HepG2 (cell line): ENCODE measurements around the gene WNK2. TPM values are rescaled to one million over a fixed set of nuclear protein-coding genes. Genes with fewer than 3 reads are reported as not detected.
"Not testable (repeated sequence)": the region's sequence is repeated elsewhere in the genome, so short reads cannot be mapped to it uniquely, and the experiment has no call there.

ENCODE experiments used
- ATAC-seq: fragments of 200-7000 bp; cut with Tn5 transposase; 3 replicates; pipeline ENCODE4 v1.9.1; 2020; ENCODE audit warnings: mild to moderate bottlenecking, moderate library complexity
- BruUV-seq: library from RNA; stranded (reverse); fragments of 400-500 nt; replicated peaks from 2 replicates; lab custom pipeline; 2021; lab: Mats Ljungman, UMichigan
- CTCF ChIA-PET: fragments of 300-600 bp; formaldehyde crosslinking; extraction: SDS; loops from one replicate; lab custom pipeline; 2021; ENCODE audit warnings: low total read pairs, inconsistent platforms, low intra/inter-chr PET ratio; lab: Yijun Ruan, JAX
- POLR2A ChIA-PET: fragments of 350-600 bp; sonication (Branson Sonifier 250); formaldehyde crosslinking; loops from one replicate; lab custom pipeline; 2020; ENCODE audit warnings: antibody characterized with exemption, inconsistent platforms; lab: Yijun Ruan, JAX
- DNase-seq: peaks from one replicate; pipeline ENCODE4 v3.0.0-alpha.2; 2015; ENCODE audit warnings: low spot score
- FAIRE-seq: peaks from 3 replicates; lab custom pipeline; 2011; peaks lifted over from hg19 to GRCh38; lab: Jason Lieb, UNC
- H2AFZ ChIP-seq: one replicate; pipeline ENCODE4 v1.6.1; 2011; ENCODE audit warnings: low read length, inconsistent platforms
- H3K27ac ChIP-seq: fragments of 300-600 bp; 3 replicates; pipeline ENCODE4 v1.8.0; 2011; ENCODE audit warnings: mixed run types, mild to moderate bottlenecking, mixed read lengths, low read length, inconsistent platforms; ENCODE audit not compliant: insufficient read depth; ENCODE audit errors: extremely low read length
- H3K27me3 ChIP-seq, 2 experiments: fragments of 200-600 bp in 1 of 2; 2 replicates in 1 of 2; 3 replicates in 1 of 2; pipeline versions ENCODE4 v1.6.0 to v1.8.0; 2011; ENCODE audit warnings: low read length in 2 of 2, mild to moderate bottlenecking in 2 of 2, moderate library complexity in 2 of 2, inconsistent platforms in 1 of 2; ENCODE audit not compliant: insufficient read depth in 2 of 2, control insufficient read depth in 1 of 2
- H3K36me3 ChIP-seq, 2 experiments: fragments of 200-600 bp in 1 of 2; replicated peaks in 1 of 2; 2 replicates in 1 of 2; 3 replicates in 1 of 2; pipeline versions ENCODE4 v1.5.1 to v1.8.0; 2011; ENCODE audit warnings: low read length in 2 of 2, inconsistent platforms in 1 of 2; ENCODE audit not compliant: insufficient read depth in 2 of 2, control insufficient read depth in 1 of 2
- H3K4me1 ChIP-seq: 2 replicates; pipeline ENCODE4 v1.5.1; 2012; ENCODE audit warnings: low read length, inconsistent platforms; ENCODE audit not compliant: insufficient read depth
- H3K4me2 ChIP-seq: 2 replicates; pipeline ENCODE4 v1.6.0; 2011; ENCODE audit warnings: low read depth, low read length, inconsistent platforms
- H3K4me3 ChIP-seq, 3 experiments: fragments of 200-600 bp in 1 of 3; sonication (generic), shearing (Covaris generic) in 1 of 3; replicated peaks in 1 of 3; 2 replicates each; pipeline ENCODE4 v1.5.1; 2011 to 2016; ENCODE audit warnings: low read length in 3 of 3, inconsistent platforms in 2 of 3, low read depth in 2 of 3, mild to moderate bottlenecking in 2 of 3, control low read depth in 1 of 3, mixed read lengths in 1 of 3; ENCODE audit not compliant: insufficient read depth in 1 of 3
- H3K79me2 ChIP-seq: one replicate; pipeline ENCODE4 v1.6.1; 2011; ENCODE audit warnings: low read length, inconsistent platforms; ENCODE audit not compliant: insufficient read depth
- H3K9ac ChIP-seq: 2 replicates; pipeline ENCODE4 v1.6.0; 2011; ENCODE audit warnings: mild to moderate bottlenecking, low read depth, low read length, inconsistent platforms; ENCODE audit not compliant: insufficient read depth
- H3K9me3 ChIP-seq: 2 replicates; pipeline ENCODE4 v1.5.1; 2012; ENCODE audit warnings: mild to moderate bottlenecking, low read length
- H4K20me1 ChIP-seq: 2 replicates; pipeline ENCODE4 v1.6.0; 2011; ENCODE audit warnings: inconsistent platforms, mild to moderate bottlenecking, low read length, moderate library complexity; ENCODE audit not compliant: insufficient read depth
- HNF4G ChIP-seq, 2 experiments: sonication (generic) in 1 of 2; formaldehyde crosslinking in 1 of 2; IDR thresholded peaks; 2 replicates each; pipeline versions ENCODE4 v1.4.0 to v1.6.1; 2011 to 2020; ENCODE audit warnings: borderline replicate concordance in 2 of 2, low read depth in 2 of 2, mild to moderate bottlenecking in 2 of 2, low read length in 1 of 2, missing genetic modification reagents in 1 of 2, moderate library complexity in 1 of 2
- ISX ChIP-seq: sonication (generic); formaldehyde crosslinking; conservative IDR thresholded peaks from 2 replicates; pipeline ENCODE4 v1.5.0; 2020; ENCODE audit warnings: missing genetic modification reagents
- NFYC ChIP-seq: IDR thresholded peaks from 2 replicates; pipeline ENCODE4 v1.6.1; 2016; ENCODE audit warnings: missing genetic modification reagents, missing compliant biosample characterization
- RBM22 ChIP-seq: fragments of 200-400 bp; formaldehyde crosslinking; optimal IDR thresholded peaks from 2 replicates; pipeline ENCODE3; 2017; ENCODE audit warnings: mild to moderate bottlenecking, low read length, moderate library complexity
- SMAD1 ChIP-seq: sonication (generic); formaldehyde crosslinking; IDR thresholded peaks from 2 replicates; pipeline ENCODE4 v1.4.0; 2020; ENCODE audit warnings: missing genetic modification reagents, low read depth, mild to moderate bottlenecking, borderline replicate concordance
- SPEN ChIP-seq: sonication (generic); formaldehyde crosslinking; IDR thresholded peaks from 2 replicates; pipeline ENCODE4 v1.5.1; 2020; ENCODE audit warnings: low read depth, mild to moderate bottlenecking, missing genetic modification reagents
- SRSF9 ChIP-seq: fragments of 200-400 bp; formaldehyde crosslinking; IDR thresholded peaks from 2 replicates; pipeline ENCODE4 v1.6.1; 2018; ENCODE audit warnings: borderline replicate concordance, mild to moderate bottlenecking, low read depth, low read length; ENCODE audit not compliant: insufficient read depth, poor library complexity, severe bottlenecking
- ZNF549 ChIP-seq: sonication (generic); formaldehyde crosslinking; IDR thresholded peaks from 2 replicates; pipeline ENCODE4 v1.5.0; 2020; ENCODE audit warnings: missing genetic modification reagents
- ZNF629 ChIP-seq: sonication (generic); formaldehyde crosslinking; conservative IDR thresholded peaks from 2 replicates; pipeline ENCODE4 v1.5.0; 2020; ENCODE audit warnings: missing genetic modification reagents
- WGBS: methylation state at CpG from one replicate; pipeline ENCODE4 v1.1.6; 2017; ENCODE audit warnings: low lambda C conversion rate; 5-methylcytosine and 5-hydroxymethylcytosine counted together
- in situ Hi-C: cut with HindIII; loops from 2 replicates; pipeline ENCODE4 v1.10.0; 2017; ENCODE audit warnings: low pct_unique_long_range_greater_than_20kb; ENCODE audit not compliant: extremely low pct_ligation_motif_present
- intact Hi-C: fragments of 100-400 bp; cut with micrococcal nuclease; formaldehyde crosslinking; loops from one replicate; pipeline ENCODE4 v1.10.0; 2022; ENCODE audit not compliant: unreplicated experiment
- polyA plus RNA-seq, 8 experiments: library from polyadenylated mRNA; depleted of rRNA in 3 of 8; stranded (reverse) in 7 of 8; unstranded in 1 of 8; fragments of >200 nt; fragmentation: Illumina TruSeq in 4 of 8; extraction: Trizol in 4 of 8; gene quantifications; 2 replicates each; pipeline versions ENCODE4 v1.2.1 to v1.2.3, GENCODE V29; 2011 to 2016; ENCODE audit warnings: low read depth in 4 of 8, missing spikeins in 1 of 8, mixed read lengths in 1 of 8; ENCODE audit not compliant: insufficient read depth in 1 of 8
- total RNA-seq, 5 experiments: library from RNA; depleted of rRNA; stranded (reverse); fragments of >200 nt; fragmentation: Illumina TruSeq; extraction: Trizol; gene quantifications; 2 replicates each; pipeline ENCODE4 v1.2.3, GENCODE V29; 2016; ENCODE audit warnings: low read depth in 1 of 5

WNK2 gene
- total and polyA plus RNA-seq, 2 of the 13 experiments (the other 11 are each of a cell fraction or from before 2014, with no cell fraction given), result 10.5 to 12.0 TPM

DNA sequence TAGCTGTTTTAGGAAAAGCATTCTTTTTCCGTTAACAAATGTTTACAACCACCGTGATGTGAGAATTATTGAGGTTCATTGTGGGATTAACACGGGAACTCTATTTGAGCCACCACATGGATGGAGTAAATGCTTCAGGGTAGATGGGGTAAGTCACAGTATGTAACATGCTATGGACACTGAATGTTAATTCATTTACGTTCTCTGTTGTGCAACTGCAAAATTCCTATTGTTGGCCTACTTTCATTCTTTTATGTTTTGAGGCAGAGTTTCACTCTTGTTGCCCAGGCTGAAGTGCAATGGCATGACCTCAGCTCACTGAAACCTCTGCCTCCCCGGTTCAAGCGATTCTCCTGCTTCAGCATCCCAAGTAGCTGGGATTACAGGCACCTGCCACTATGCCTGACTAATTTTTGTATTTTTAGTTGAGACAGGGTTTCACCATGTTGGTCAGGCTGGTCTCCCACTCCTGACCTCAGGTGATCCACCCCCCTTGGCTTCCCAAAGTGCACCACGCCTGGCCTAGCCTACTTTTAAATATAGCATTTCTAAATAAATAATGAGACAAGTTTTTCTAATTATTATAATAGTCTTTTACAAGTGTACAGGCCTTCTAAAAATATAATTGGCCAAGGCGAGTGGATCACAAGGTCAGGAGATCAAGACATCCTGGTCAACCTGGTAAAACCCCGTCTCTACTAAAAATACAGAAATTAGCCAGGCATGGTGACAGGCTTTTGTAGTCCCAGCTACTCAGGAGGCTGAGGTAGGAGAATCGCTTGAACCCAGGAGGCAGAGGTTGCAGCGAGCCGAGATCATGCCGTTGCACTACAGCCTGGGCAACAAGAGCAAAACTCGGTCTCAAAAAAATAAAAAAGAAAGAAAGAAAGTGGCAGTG lies 169.7 kb downstream of the WNK2 start:
- H3K36me3 ChIP-seq, H3K27ac ChIP-seq, H3K27me3 ChIP-seq, BruUV-seq, FAIRE-seq, H3K4me1 ChIP-seq, CTCF ChIA-PET, H3K9me3 ChIP-seq, ATAC-seq, H3K79me2 ChIP-seq, H3K9ac ChIP-seq, intact Hi-C loops, DNase-seq, H3K4me2 ChIP-seq, H4K20me1 ChIP-seq, H3K4me3 ChIP-seq, POLR2A ChIA-PET, in situ Hi-C loops, H2AFZ ChIP-seq: not testable (repeated sequence)
- 42% methylated on average over 14 of the region's 14 CpGs for WGBS

DNA sequence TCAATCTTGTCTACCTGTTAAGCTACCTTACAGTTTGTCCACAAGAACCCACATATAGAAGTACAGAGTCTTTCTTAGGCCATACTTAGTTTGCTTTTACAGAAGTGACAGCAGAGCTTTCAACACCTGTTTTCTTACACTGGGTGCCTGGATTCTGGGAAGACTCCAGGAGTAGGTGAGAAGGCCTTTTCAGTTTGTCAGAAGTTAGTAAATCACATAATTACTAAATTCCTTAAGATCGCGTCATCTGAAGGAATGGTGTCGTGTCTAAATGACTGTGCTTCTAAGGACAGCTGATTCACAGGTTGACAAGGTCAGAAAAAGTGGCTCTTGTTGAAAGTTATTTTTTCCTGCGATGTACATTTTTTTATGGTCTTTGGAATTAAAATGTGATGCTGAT lies 170.5 kb downstream of the WNK2 start:
- no peak overlapping the region for H3K9ac ChIP-seq
- no peaks in the 10 kb centered on the region for H3K36me3 ChIP-seq
- BruUV-seq, result no TSS peak
- H3K27ac ChIP-seq, result no peak overlapping the region
- 59% methylated on average over 4 of the region's 4 CpGs for WGBS
- in situ Hi-C loops (no loop called here), intact Hi-C loops (no loop called here)
- FAIRE-seq (no peak), ATAC-seq (no peak), DNase-seq (no peak)
- POLR2A ChIA-PET, result no interaction called here
- H3K4me1 ChIP-seq, result no peaks in the 10 kb centered on the region
- no peaks in the 10 kb centered on the region for H4K20me1 ChIP-seq
- CTCF ChIA-PET, result no interaction called here
- H3K79me2 ChIP-seq, result no peaks in the 10 kb centered on the region
- peaks cover 0 to 4% of the 10 kb centered on the region in 2 experiments; a peak in 1 of 5 replicates for H3K27me3 ChIP-seq
- no peak overlapping the region for H3K4me3 ChIP-seq
- H3K4me2 ChIP-seq, result no peak overlapping the region
- no peaks in the 10 kb centered on the region for H3K9me3 ChIP-seq
- TF ChIP-seq HNF4G (IDR thresholded peaks at IDR 0.05; ENCODE audit: borderline replicate concordance, low read depth, low read length) (no peak), HNF4G (CRISPR knock-in tag; IDR thresholded peaks at IDR 0.05; ENCODE audit: borderline replicate concordance, low read depth) (no peak), SRSF9 (no peak), RBM22 (no peak), ZNF629 (CRISPR knock-in tag) (no peak), SPEN (CRISPR knock-in tag) (no peak), NFYC (no peak), SMAD1 (CRISPR knock-in tag) (no peak), ZNF549 (CRISPR knock-in tag) (no peak), ISX (CRISPR knock-in tag) (no peak)
- no peak overlapping the region for H2AFZ ChIP-seq
